ENCODE results near the gene DOCK2. TPM values are rescaled to one million over a fixed set of nuclear protein-coding genes. Genes with fewer than 3 reads are reported as not detected.

Gene DOCK2
- total RNA-seq, 4 donors from 2014 or later: 2.3 to 11.2 (median 3.2) TPM

DNA sequence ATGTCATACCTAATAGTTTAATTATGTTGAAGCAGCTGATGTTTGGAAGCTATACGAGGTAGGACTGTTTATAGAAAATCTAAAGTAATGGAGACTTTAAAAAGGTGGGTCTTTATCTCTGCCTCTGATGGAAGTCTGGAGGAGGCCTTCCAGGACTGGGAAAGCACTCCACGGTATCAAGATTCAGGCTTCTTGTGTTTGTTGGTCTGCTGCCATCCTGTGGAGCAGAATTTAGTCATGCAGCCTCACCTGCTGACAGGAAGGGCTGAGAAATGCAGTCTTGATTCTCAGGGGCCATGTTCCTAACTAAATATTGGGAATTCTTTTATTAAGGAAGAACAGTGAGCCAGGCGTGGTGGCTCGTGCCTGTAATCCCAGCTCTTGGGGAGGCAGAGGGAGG lies 37.6 kb upstream of the DOCK2 start:
- 95% methylated on average over 4 of the region's 4 CpGs for WGBS

GRCh38 chr5:169602535-169602934 lies 34.5 kb upstream of the DOCK2 start:
- TF ChIP-seq EP300 (IDR thresholded peaks at IDR 0.05) (no peak), POLR2A (IDR thresholded peaks at IDR 0.05) (no peak)
- no peak overlapping the region for H3K27ac ChIP-seq
- no peak overlapping the region for H3K4me3 ChIP-seq
- H3K4me1 ChIP-seq: no peaks in the 10 kb centered on the region
- H3K9me3 ChIP-seq: no peaks in the 10 kb centered on the region
- no peak for DNase-seq (ENCODE audit: low spot score in 2 of 2)
- peaks cover 37% of the 10 kb centered on the region for H3K36me3 ChIP-seq
- H3K27me3 ChIP-seq: no peaks in the 10 kb centered on the region

More for the DNA sequence above, 37.6 kb upstream of the DOCK2 start:
- DNase-seq (ENCODE audit: low spot score in 2 of 2): no peak
- Histone ChIP-seq H3K36me3 (peaks cover 61% of the 10 kb centered on the region), H3K27me3 (no peaks in the 10 kb centered on the region), H3K4me3 (no peak overlapping the region), H3K4me1 (no peaks in the 10 kb centered on the region), H3K27ac (no peak overlapping the region), H3K9me3 (no peaks in the 10 kb centered on the region)
- TF ChIP-seq EP300 (IDR thresholded peaks at IDR 0.05): no peak
- no peak for TF ChIP-seq POLR2A (IDR thresholded peaks at IDR 0.05)
- TF ChIP-seq CTCF (IDR thresholded peaks at IDR 0.05): no peak
- no peak for TF ChIP-seq POLR2AphosphoS5 (IDR thresholded peaks at IDR 0.05)

DNA sequence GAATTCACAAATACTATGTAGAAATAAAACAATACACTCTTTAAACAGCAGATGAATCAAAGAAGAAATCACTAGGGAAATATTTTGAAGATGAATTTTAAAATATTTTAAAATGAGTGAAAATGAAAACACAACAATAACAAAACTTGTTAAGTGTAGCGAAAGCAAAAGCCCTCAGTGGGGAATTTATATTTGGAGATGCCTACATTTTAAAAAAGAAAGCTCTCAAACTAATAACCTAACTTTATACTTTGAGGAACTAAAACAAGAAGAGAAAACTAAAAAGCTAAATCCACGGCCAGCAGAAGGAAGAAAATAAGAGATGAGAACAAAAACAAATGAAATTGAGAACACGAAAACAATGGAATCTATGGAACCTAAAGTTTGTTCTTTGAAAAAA lies 30.8 kb upstream of the DOCK2 start:
- Histone ChIP-seq H3K4me3 (no peak overlapping the region), H3K27me3 (no peaks in the 10 kb centered on the region), H3K4me1 (no peaks in the 10 kb centered on the region), H3K36me3 (peaks cover 9% of the 10 kb centered on the region), H3K27ac (no peak overlapping the region), H3K9me3 (peaks cover 4% of the 10 kb centered on the region)
- no peak for DNase-seq (ENCODE audit: low spot score in 2 of 2)
- 87% methylated on average over 3 of the region's 3 CpGs for WGBS
- no peak for TF ChIP-seq EP300 (IDR thresholded peaks at IDR 0.05)
- no peak for TF ChIP-seq CTCF (IDR thresholded peaks at IDR 0.05)
- TF ChIP-seq POLR2A (IDR thresholded peaks at IDR 0.05): no peak
- no peak for TF ChIP-seq POLR2AphosphoS5 (IDR thresholded peaks at IDR 0.05)

DNA sequence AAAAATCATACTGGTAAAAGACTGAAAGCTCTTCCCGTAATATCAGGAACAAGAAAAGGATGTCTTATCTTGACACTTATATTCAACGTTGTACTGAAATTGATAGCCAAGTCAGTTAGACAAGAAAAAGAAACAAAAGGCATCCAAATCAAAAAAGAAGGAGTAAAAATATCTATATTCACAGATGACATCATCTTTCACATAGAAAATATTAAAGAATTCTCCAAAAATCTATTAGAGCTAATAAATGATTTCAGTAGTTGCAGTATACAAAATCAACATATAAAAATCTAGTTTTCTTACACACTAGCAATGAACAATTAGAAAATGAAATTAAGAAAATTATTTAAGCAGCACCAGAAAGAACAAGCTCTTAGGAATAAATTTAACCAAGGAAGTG lies 29.2 kb upstream of the DOCK2 start:
- Histone ChIP-seq H3K9me3 (peaks cover 6% of the 10 kb centered on the region), H3K27me3 (no peaks in the 10 kb centered on the region), H3K4me1 (no peaks in the 10 kb centered on the region), H3K4me3 (no peak overlapping the region), H3K27ac (no peak overlapping the region), H3K36me3 (no peaks in the 10 kb centered on the region)
- no peak for DNase-seq (ENCODE audit: low spot score in 2 of 2)
- 93% methylated on average over 2 of the region's 2 CpGs for WGBS
- no peak for TF ChIP-seq EP300 (IDR thresholded peaks at IDR 0.05)
- TF ChIP-seq POLR2AphosphoS5 (IDR thresholded peaks at IDR 0.05): no peak
- no peak for TF ChIP-seq POLR2A (IDR thresholded peaks at IDR 0.05)
- no peak for TF ChIP-seq CTCF (IDR thresholded peaks at IDR 0.05)

GRCh38 chr5:169609716-169610115 lies 27.4 kb upstream of the DOCK2 start:
- H3K9me3 ChIP-seq: peaks cover 6% of the 10 kb centered on the region
- H3K4me1 ChIP-seq: no peaks in the 10 kb centered on the region
- no peak for DNase-seq (ENCODE audit: low spot score in 2 of 2)
- no peak overlapping the region for H3K4me3 ChIP-seq
- H3K27me3 ChIP-seq: no peaks in the 10 kb centered on the region
- H3K36me3 ChIP-seq: no peaks in the 10 kb centered on the region
- no peak for TF ChIP-seq POLR2AphosphoS5 (IDR thresholded peaks at IDR 0.05)
- TF ChIP-seq EP300 (IDR thresholded peaks at IDR 0.05): no peak
- no peak for TF ChIP-seq CTCF (IDR thresholded peaks at IDR 0.05)
- no peak for TF ChIP-seq POLR2A (IDR thresholded peaks at IDR 0.05)
- H3K27ac ChIP-seq: no peak overlapping the region
- 67% methylated on average over 3 of the region's 3 CpGs for WGBS

DNA sequence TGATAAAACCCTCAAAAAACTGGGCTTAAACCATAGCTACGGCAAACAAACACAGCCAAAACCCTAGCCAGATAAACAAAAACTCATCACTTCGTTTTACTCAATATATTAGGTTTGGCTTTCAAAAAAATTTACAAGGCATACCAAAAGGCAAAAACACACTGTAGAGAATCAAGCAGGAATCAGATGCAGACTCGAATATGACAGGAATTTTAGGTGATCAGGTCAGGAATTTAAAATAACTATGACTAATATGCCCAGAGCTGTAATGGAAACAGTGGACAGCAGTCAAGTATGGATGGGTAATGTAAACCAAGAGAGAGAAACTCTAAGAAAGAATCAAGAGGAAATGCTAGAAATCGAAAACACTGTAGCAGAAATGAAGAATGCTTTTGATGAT lies 26.5 kb upstream of the DOCK2 start:
- Histone ChIP-seq H3K36me3 (no peaks in the 10 kb centered on the region), H3K27me3 (no peaks in the 10 kb centered on the region), H3K4me1 (no peaks in the 10 kb centered on the region), H3K27ac (no peak overlapping the region), H3K9me3 (peaks cover 6% of the 10 kb centered on the region), H3K4me3 (no peak overlapping the region)
- 86% methylated on average over 4 of the region's 4 CpGs for WGBS
- DNase-seq (ENCODE audit: low spot score in 2 of 2): no peak
- TF ChIP-seq EP300 (IDR thresholded peaks at IDR 0.05): no peak
- no peak for TF ChIP-seq CTCF (IDR thresholded peaks at IDR 0.05)
- no peak for TF ChIP-seq POLR2AphosphoS5 (IDR thresholded peaks at IDR 0.05)
- TF ChIP-seq POLR2A (IDR thresholded peaks at IDR 0.05): no peak
